GM10248 (cell line): ENCODE measurements around the gene AGXT.

Experiments used
- CTCF ChIA-PET: fragments of 300-600 bp; sonication (Branson Sonifier 250); formaldehyde crosslinking; extraction: SDS; loops from one replicate; lab custom pipeline; 2021; ENCODE audit warnings: antibody characterized with exemption; lab: Yijun Ruan, JAX
- POLR2A ChIA-PET: fragments of 350-650 bp; sonication (Branson Sonifier 250); formaldehyde crosslinking; extraction: SDS; loops from one replicate; lab custom pipeline; 2020; ENCODE audit warnings: antibody characterized with exemption; lab: Yijun Ruan, JAX
- DNase-seq: peaks from one replicate; pipeline ENCODE4 v3.0.0; 2012; ENCODE audit errors: extremely low spot score
- TF ChIP-seq, protein P1 (sequence below): IDR thresholded peaks from 2 replicates; pipeline ENCODE4 v1.5.1; 2012; ENCODE audit warnings: mild to moderate bottlenecking, low read depth; ENCODE audit errors: extremely low read depth, missing control alignments, control extremely low read depth

Gene AGXT

DNA sequence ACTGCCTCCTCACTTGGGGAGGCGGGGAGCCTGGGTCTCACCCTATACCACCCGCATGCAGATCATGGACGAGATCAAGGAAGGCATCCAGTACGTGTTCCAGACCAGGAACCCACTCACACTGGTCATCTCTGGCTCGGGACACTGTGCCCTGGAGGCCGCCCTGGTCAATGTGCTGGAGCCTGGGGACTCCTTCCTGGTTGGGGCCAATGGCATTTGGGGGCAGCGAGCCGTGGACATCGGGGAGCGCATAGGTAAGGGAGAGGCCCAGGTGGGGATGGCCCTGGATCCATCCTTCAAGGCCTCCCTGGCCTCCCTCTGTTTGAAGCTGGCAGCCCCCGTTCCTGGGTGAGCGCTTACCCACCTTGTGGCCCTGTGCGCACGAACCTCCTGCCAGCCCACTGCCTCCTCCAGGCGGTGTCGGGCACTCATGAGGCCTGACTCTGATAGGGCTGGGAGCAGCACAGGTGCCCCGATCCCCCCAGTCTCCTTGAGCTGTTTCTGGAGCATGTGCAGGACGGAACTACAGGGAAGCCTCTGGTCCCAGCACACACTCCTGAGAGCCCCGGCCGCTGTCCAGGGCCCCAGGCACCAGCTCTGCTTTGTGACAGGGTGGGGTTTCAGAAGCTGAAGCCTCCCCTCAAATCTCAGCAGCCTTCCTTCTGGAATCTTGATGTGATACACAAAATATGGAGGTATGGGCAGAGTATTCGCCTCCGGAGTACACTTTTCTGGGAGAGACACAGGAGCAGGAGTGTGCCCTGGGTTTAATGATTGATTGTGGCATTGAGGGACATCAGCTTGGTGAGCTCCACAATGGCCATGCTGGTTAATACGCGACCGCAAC lies 708 bp downstream of the AGXT start:
- ChIA-PET POLR2A (no interaction called here), CTCF (interaction anchor here (1.3 kb wide), 1 partner anchor 18 kb away, joined by 5 read pairs; no protein-coding TSS in a partner anchor)
- TF ChIP-seq, protein P1, sequence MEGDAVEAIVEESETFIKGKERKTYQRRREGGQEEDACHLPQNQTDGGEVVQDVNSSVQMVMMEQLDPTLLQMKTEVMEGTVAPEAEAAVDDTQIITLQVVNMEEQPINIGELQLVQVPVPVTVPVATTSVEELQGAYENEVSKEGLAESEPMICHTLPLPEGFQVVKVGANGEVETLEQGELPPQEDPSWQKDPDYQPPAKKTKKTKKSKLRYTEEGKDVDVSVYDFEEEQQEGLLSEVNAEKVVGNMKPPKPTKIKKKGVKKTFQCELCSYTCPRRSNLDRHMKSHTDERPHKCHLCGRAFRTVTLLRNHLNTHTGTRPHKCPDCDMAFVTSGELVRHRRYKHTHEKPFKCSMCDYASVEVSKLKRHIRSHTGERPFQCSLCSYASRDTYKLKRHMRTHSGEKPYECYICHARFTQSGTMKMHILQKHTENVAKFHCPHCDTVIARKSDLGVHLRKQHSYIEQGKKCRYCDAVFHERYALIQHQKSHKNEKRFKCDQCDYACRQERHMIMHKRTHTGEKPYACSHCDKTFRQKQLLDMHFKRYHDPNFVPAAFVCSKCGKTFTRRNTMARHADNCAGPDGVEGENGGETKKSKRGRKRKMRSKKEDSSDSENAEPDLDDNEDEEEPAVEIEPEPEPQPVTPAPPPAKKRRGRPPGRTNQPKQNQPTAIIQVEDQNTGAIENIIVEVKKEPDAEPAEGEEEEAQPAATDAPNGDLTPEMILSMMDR, result no peak
- no peak for DNase-seq

DNA sequence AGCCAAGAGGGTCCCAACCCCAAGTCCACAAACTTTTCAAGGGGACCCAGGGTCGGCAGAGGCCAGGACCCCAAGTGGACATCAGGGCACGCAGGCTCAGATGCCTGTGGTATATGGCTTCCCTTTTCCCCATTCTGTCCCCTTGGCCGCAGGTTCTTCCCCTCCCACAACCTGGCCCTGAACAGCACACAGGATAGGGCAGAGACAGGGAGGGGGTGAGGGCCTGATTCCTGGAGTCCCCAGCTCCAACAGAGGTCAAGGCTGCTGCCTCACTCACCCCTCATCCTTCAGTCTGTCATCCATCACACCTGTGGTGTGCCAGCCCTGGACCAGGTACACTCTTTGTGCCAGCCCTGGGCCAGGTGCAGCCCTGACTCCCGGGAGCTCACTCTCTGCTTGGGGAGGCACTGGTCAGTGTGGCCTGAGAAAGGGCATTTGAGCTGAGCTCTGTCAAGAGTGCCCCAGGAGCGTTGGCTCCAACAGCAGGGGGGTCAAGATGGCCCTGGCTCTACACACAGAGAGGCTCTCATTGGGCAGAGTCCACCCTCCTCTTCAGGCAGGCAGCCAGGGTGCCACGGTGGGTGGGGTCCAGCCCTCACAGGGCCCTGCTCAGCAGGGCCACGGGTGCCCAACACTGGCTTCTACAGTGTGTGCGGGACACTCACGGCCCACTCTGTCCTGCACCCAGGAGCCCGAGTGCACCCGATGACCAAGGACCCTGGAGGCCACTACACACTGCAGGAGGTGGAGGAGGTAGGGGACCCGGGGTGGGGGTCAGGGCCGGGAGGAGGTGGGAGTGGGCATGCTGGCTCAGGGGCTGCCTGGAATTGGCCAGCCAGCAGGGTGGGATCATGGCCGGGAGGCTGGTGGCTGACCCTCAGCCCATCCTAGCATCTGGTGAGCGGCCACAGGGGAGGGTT lies 1.6 kb downstream of the AGXT start:
- ChIA-PET CTCF (no interaction called here), POLR2A (no interaction called here)
- DNase-seq, result no peak
- TF ChIP-seq, protein P1, result no peak

DNA sequence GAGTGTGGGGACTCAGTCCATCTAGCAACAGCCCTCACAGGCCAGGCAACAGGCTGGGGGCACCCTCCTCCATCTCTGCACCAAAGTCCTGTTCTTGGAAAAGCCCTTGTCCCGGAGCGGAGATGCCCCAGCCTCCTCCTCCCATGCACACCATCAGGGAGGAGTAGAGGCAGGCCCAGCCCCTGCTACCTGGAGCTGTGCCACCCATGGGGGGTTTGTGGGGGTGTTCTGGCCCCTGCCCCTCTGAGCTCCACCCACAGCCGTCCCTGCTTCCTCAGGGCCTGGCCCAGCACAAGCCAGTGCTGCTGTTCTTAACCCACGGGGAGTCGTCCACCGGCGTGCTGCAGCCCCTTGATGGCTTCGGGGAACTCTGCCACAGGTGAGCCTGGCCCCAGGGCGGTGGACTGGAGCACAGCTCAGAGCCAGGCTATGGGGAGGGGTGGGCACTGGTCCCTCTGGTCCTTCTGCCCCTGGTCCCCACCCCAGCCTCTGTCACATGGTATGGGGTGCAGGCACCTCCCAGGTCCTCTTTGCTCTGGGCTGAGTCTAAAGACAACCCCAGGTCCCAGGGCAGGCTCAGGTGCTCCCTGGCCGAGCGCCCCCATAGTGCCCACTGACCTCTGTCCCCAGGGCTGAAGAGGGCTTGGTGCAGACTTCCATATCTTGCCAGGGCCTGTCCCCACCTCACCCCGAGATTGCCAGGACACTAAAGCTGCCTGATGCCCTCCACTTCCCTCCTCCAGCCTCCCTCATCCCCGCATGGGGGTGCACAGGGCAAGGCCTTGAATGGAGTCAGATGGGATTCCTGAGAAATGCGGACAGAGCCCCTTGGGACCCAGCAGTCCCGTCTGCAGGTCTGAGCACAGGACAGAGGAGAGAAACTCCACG lies 2.7 kb downstream of the AGXT start:
- DNase-seq, result no peak
- POLR2A ChIA-PET, result no interaction called here
- CTCF ChIA-PET, result no interaction called here
- TF ChIP-seq, protein P1, result no peak

DNA sequence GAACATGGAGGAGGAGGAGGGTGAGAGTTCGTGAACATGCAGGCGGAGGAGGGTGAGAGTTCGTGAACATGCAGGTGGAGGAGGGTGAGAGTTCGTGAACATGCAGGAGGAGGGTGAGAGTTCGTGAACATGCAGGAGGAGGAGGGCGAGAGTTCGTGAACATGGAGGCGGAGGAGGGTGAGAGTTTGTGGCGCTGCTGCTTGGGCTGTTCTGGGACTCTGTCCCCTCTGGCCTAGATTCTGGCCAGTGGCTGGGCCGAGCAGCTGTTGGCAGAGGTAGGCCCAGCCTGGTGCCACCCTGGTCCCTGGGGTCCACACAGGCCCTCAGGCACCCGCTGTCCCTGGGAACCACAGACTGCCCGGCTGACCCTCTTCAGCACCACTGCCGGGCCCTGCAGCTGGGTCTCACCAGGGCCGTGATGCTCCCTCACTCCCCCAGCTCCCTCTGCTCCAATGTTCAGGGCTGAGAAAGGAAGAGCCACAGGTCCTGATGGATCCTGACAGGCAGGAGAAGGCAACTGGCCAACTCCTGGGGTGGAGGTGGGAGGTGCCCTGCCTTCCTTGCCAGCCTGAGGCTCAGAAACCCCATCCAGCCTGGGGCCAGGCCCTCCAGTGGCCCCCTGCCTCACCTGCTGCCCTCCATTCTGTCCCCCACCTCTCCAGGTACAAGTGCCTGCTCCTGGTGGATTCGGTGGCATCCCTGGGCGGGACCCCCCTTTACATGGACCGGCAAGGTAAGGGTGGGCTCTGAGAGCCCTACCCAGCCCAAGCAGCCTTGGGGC lies 3.9 kb downstream of the AGXT start:
- no peak for DNase-seq
- ChIA-PET POLR2A (no interaction called here), CTCF (interaction anchor here (1.4 kb wide), 1 partner anchor 21 kb away, joined by 7 read pairs; no protein-coding TSS in a partner anchor)
- TF ChIP-seq, protein P1, result no peak

DNA sequence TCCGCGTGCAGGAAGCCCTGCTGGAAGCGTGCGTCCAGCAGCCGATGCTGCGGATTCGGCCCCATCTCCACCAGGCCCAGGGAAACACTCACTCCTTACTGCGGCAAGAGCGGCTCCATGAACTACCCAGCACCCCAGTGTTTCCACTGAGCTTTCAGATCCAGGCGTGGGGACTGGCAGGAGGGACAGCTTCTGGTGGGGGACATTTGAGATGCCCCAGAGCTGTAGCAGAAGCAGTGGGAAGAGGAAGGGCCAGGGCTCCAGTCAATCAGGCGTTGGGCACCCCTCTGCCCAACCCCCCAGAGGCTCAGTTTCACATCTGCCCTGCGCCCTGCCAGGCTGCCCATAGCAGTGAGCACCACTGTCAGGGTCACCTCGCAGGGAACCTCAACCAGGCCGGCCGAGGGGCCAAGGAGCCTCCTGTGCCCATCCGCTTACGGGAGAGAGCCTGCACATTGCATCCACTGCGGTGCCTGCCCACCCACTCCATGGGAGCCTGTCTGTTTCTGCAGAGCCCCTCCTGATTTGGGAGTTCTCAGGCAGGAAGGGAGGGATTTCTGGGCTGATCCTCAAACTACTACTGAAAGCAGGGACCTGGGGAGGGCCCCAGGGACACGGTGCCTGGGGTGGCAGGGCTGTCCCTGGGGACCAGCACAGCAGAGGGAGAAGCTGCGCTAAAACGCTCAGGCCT lies 4.6 kb downstream of the AGXT start:
- TF ChIP-seq, protein P1, result no peak
- CTCF ChIA-PET, result interaction anchor here (1.4 kb wide), 1 partner anchor 22 kb away, joined by 7 read pairs; no protein-coding TSS in a partner anchor
- DNase-seq, result no peak
- POLR2A ChIA-PET, result no interaction called here
